ENCODE results near the gene PHF23.
A peak's percentile ranks its signal among the peaks of the same experiment; 100 is the strongest.

The PHF23 gene

GRCh38 chr17:7239091-7240027 is at the start of gene PHF23:
Gene PHF23 (minus strand): TSS chr17:7239457. CDS start chr17:7239279, 178 bp downstream.
- DNase-seq: peak; percentile 60 to 100 (median 99)

- no peak for DNase-seq
Measured at GRCh38 chr17:7285679-7286078, 46.4 kb upstream of the PHF23 start.

GRCh38 chr17:7284911-7285310 is 45.7 kb upstream of the PHF23 start:
- no peak for DNase-seq

- no peak for DNase-seq
Measured at GRCh38 chr17:7283471-7284216, 44.4 kb upstream of the PHF23 start.

GRCh38 chr17:7282752-7283321 is 43.6 kb upstream of the PHF23 start:
- no peak for DNase-seq

DNA sequence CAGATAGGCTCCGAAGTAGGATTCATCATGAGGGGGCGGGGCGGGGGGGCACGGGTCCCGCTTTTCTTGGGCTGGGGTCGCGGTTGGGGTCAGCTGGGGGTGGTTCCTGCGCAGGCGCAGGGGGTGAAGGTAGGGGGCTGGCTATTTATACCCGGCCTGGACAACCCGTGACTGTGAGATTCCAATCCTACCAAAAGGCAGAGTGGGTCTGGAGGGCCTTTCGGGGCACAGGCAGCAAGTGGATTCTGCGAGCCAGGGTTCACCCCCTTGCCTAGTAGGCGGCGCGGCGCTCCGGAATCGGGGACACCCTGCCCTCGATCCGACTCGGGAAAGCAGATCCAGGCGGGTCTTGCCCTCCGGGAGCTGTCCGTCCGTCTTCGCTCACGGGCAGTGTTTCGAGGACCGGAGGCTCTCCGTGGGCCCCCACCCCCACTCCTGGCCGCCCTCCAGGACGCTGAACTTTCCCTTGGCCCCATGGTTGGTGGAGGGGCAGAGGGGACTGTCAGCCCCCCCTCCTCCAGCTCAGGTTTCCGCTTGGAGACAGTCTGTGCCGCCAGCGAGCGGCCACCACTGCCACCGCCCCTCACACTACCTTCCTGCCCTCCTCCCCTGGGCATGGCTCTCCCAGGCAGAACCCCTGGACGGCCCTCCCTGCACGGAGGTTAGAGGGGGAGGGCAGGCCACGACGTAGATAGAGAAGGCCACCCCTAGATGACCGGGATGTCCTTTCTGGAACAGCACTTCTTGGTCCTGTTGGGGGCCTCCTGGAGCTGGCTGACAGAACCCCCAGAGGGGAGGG is 42.9 kb upstream of the PHF23 start:
- DNase-seq: peak in 1 of 56 donors; percentile 25

DNA sequence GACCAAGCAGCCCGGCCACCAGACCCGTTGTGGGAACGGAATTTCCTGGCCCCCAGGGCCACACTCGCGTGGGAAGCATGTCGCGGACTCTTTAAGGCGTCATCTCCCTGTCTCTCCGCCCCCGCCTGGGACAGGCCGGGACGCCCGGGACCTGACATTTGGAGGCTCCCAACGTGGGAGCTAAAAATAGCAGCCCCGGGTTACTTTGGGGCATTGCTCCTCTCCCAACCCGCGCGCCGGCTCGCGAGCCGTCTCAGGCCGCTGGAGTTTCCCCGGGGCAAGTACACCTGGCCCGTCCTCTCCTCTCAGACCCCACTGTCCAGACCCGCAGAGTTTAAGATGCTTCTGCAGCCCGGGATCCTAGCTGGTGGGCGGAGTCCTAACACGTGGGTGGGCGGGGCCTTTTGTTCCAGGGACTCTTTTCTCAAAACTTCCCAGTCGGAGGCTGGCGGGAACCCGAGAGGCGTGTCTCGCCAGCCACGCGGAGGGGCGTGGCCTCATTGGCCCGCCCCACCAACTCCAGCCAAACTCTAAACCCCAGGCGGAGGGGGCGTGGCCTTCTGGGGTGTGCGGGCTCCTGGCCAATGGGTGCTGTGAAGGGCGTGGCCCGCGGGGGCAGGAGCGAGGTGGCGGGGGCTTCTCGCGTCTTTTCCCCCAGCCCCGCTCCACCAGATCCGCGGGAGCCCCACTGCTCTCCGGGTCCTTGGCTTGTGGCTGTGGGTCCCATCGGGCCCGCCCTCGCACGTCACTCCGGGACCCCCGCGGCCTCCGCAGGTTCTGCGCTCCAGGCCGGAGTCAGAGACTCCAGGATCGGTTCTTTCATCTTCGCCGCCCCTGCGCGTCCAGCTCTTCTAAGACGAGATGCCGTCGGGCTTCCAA is 42.1 kb upstream of the PHF23 start, which contains the start of gene SLC2A4:
SLC2A4 (plus strand) TSS at position 645 of the 879 bp plus-strand sequence; CDS start at position 862, 217 bp downstream.
- DNase-seq: peak in 50 of 56 donors; percentile 31 to 92 (median 58)

- DNase-seq: peak in 50 of 56 donors; percentile 23 to 88 (median 61)
Measured at GRCh38 chr17:7280519-7281073, 41.3 kb upstream of the PHF23 start.

DNA sequence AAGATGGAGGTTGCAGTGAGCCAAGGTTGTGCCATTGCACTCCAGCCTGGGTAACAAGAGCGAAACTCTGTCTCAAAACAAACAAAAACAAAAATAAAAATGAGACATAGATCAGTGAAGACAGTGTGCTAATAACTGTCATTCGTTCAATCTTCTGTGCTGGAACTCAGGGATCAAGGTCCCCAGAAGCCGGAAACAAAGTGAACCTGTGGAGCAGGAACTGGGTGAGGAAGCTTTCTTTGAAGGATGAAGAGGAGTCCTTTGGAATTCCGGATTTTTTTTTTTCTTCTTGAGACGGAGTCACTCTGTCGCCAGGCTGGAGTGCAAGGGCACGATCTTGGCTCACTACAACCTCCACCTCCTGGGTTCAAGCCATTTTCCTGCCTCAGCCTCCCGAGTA is 40.2 kb upstream of the PHF23 start:
- no peak for DNase-seq

DNA sequence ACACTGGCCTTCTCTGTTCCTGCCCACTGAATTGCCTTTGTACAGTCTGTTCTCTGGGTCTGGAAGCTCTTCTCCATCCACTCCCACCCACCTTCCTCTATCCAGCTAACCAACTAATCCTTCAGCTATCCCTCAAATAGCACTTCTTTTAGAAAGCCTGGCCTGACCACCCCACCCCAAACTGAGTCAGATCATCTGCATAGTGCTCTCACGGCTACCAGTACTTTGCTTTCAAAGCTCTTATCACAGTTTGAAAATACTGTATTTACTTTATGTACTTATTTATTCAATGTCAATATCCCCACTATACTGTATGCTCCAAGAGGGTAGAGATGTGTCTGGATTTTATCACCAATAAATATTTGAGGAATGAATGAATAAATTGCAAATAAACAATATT is 27.5 kb upstream of the PHF23 start:
- no peak for DNase-seq

- no peak for DNase-seq
Measured at GRCh38 chr17:7263801-7264078, 24.5 kb upstream of the PHF23 start.

DNA sequence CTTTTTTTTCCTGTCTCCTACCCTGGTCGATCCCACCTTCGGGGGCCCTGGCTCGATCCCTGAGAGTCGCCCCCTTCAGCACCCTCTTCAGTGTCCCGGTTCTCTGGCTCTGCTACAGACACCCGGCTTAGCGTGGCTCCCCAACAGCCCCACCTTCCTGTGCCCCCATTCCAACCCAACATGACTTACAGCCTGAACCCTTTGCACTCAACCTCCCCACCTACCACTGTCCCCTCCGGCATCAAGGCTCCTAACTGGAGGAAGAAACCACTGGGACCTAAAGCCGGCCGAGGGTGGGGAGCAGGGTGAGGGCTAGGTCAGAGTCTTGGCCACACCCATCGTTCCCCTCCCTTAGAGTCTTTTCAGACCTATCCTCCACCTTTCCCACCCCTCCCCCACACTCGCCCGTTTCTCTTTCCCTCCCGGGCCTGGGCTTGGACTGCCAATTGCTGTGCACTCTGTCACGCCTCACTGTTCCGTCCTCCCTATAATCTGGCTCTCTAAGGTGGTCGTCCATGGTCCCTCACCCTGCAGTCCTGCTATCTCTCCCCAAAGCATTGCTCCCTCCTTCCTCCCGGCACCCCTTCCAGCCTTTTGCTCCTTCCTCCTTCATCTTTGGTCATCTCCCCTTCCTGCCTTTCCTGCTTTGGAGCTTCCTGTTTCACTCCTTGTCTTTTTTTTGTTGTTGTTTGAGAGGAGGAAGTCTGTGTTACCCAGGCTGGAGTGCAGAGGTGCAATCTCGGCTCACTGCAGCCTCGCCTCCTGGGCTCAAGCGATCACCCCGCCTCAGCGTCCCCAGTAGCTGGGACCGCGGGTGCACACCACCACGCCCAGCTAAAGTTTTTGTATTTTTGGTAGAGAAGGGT is 23.9 kb upstream of the PHF23 start:
- no peak for DNase-seq

- DNase-seq: no peak
Measured at GRCh38 chr17:7262192-7262934, 23.1 kb upstream of the PHF23 start, which contains the start of gene CLDN7. Gene CLDN7 (minus strand): TSS chr17:7262478. CDS start chr17:7262043, 435 bp downstream.

- DNase-seq: no peak
Measured at GRCh38 chr17:7261379-7262191, 22.3 kb upstream of the PHF23 start.

GRCh38 chr17:7260651-7261378 is 21.6 kb upstream of the PHF23 start:
- no peak for DNase-seq

DNA sequence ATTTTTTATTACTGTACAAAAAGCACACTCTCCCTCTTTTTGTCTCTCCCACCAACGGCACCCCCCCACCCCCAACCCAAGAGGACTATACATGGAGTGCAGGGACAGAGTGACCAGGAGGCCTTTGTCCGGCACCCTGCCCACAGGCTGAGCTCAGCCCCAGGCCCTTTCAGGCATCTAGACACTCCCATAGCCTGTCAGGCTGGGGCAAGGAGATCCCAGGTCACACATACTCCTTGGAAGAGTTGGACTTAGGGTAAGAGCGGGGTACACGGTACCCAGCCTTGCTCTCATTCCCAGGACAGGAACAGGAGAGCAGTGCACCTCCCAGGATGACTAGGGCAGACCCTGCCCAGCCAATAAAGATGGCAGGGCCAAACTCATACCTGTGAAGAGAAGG is 20.9 kb upstream of the PHF23 start:
- no peak for DNase-seq

DNA sequence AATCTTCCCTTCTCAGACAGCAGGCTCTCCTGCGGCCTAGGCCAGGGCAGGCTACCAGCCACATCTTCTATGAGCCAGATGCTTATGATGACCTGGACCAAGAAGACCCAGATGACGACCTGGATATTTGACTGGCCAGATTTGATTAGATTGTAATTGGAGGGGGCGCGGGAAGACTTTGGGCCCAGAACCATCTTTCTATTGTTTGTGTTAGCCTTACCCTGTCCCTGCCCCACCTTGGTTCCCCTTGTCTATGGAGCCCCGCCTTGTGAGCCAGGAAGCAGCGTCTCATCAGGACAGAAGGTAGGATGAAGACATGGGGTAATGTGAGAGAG is 20.3 kb upstream of the PHF23 start:
- DNase-seq: no peak
